ENCODE data around the gene PLGRKT.

DNA sequence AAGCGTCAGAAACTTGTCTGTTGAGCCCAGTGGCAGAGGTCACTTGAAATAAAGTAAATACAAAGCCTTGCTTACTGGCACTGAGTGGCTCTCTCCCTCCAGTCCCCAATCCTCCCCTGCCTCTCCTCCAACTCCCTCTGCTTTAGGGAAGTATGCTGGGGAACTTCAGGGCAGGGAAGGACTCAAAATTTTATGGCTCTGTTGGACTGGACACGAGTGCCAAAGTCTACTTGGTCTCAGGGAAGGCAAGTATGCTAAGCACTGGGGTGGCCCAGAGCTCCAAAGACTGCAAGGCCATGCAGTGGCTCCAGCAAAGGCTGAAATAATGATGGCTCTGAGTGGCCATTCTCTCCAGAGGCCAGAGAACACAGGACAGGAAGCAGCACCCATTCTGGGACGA is 9.6 kb downstream of the PLGRKT start:
- TF ChIP-seq, protein P1, sequence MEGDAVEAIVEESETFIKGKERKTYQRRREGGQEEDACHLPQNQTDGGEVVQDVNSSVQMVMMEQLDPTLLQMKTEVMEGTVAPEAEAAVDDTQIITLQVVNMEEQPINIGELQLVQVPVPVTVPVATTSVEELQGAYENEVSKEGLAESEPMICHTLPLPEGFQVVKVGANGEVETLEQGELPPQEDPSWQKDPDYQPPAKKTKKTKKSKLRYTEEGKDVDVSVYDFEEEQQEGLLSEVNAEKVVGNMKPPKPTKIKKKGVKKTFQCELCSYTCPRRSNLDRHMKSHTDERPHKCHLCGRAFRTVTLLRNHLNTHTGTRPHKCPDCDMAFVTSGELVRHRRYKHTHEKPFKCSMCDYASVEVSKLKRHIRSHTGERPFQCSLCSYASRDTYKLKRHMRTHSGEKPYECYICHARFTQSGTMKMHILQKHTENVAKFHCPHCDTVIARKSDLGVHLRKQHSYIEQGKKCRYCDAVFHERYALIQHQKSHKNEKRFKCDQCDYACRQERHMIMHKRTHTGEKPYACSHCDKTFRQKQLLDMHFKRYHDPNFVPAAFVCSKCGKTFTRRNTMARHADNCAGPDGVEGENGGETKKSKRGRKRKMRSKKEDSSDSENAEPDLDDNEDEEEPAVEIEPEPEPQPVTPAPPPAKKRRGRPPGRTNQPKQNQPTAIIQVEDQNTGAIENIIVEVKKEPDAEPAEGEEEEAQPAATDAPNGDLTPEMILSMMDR (IDR thresholded peaks at IDR 0.05; ENCODE audit: low read depth, low read length, poor library complexity, severe bottlenecking) = no peak
- no peak for TF ChIP-seq EZH2phosphoT487 (IDR thresholded peaks at IDR 0.05; ENCODE audit: borderline replicate concordance, low read length)

Measured in DOHH2 (cell line).